Measurements from ENCODE around the gene FATE1.

Gene FATE1

GRCh38 chrX:151704041-151704663 is 11.7 kb upstream of the FATE1 start:
- no peak for DNase-seq (ENCODE audit: low read depth)

- DNase-seq (ENCODE audit: low read depth), result no peak
Measured at GRCh38 chrX:151708821-151709220, 7.0 kb upstream of the FATE1 start.

GRCh38 chrX:151710457-151710856 is 5.4 kb upstream of the FATE1 start:
- no peak for DNase-seq (ENCODE audit: low read depth)

- no peak for DNase-seq (ENCODE audit: low read depth)
Measured at GRCh38 chrX:151711154-151711553, 4.7 kb upstream of the FATE1 start.

- no peak for DNase-seq (ENCODE audit: low read depth)
Measured at GRCh38 chrX:151711787-151712186, 4.0 kb upstream of the FATE1 start.

GRCh38 chrX:151712253-151712652 is 3.6 kb upstream of the FATE1 start:
- DNase-seq (ENCODE audit: low read depth), result no peak

- no peak for DNase-seq (ENCODE audit: low read depth)
Measured at GRCh38 chrX:151713849-151714248, 2.0 kb upstream of the FATE1 start.

GRCh38 chrX:151714362-151714761 is 1.5 kb upstream of the FATE1 start:
- no peak for DNase-seq (ENCODE audit: low read depth)

GRCh38 chrX:151722241-151722846 is 6.5 kb downstream of the FATE1 start:
- no peak for DNase-seq (ENCODE audit: low read depth)

GRCh38 chrX:151723156-151723760 is 7.4 kb downstream of the FATE1 start:
- DNase-seq (ENCODE audit: low read depth), result no peak

- DNase-seq (ENCODE audit: low read depth), result no peak
Measured at GRCh38 chrX:151724563-151725337, 8.9 kb downstream of the FATE1 start.

- DNase-seq (ENCODE audit: low read depth), result no peak
Measured at GRCh38 chrX:151725338-151725614, 9.4 kb downstream of the FATE1 start.

- DNase-seq (ENCODE audit: low read depth), result no peak
Measured at GRCh38 chrX:151726751-151727150, 10.9 kb downstream of the FATE1 start.

- DNase-seq (ENCODE audit: low read depth), result no peak
Measured at GRCh38 chrX:151727346-151727745, 11.5 kb downstream of the FATE1 start.

GRCh38 chrX:151729056-151729725 is 13.4 kb downstream of the FATE1 start:
- no peak for DNase-seq (ENCODE audit: low read depth)

- no peak for DNase-seq (ENCODE audit: low read depth)
Measured at GRCh38 chrX:151734446-151734845, 18.6 kb downstream of the FATE1 start, which contains the start of gene CNGA2. TSS of gene CNGA2 (plus strand) at chrX:151734746. CDS start at chrX:151738484, 3,738 bp downstream.

GRCh38 chrX:151735219-151735618 is 19.4 kb downstream of the FATE1 start:
- DNase-seq (ENCODE audit: low read depth), result no peak

- DNase-seq (ENCODE audit: low read depth), result no peak
Measured at GRCh38 chrX:151736685-151737084, 20.9 kb downstream of the FATE1 start.

- DNase-seq (ENCODE audit: low read depth), result no peak
Measured at GRCh38 chrX:151737494-151737893, 21.7 kb downstream of the FATE1 start.

- no peak for DNase-seq (ENCODE audit: low read depth)
Measured at GRCh38 chrX:151738751-151739150, 22.9 kb downstream of the FATE1 start.

- no peak for DNase-seq (ENCODE audit: low read depth)
Measured at GRCh38 chrX:151741606-151742005, 25.8 kb downstream of the FATE1 start.

GRCh38 chrX:151742311-151742710 is 26.5 kb downstream of the FATE1 start:
- DNase-seq (ENCODE audit: low read depth), result no peak

Measured in CMK (cell line).